Spleen (tissue), 11 donors: ENCODE measurements around the gene PTPRE. TPM values are rescaled to one million over a fixed set of nuclear protein-coding genes. Genes with fewer than 3 reads are reported as not detected.

ENCODE experiments used
- DNase-seq: peaks from one replicate; pipeline ENCODE4 v3.0.0-alpha.2; 2020
- H3K27ac ChIP-seq, 8 donors: fragments of 200-600 bp; sonication (generic) in 7 of 8; 1 replicate in 4 of 8; 2 replicates in 4 of 8; pipeline versions ENCODE4 v1.5.0 to v1.8.0; 2016 to 2021; ENCODE audit warnings: inconsistent platforms in 4 of 8, mild to moderate bottlenecking in 4 of 8, moderate library complexity in 1 of 8
- H3K27me3 ChIP-seq, 7 donors: fragments of 200-600 bp; sonication (generic) in 6 of 7; replicated peaks in 1 of 7; 1 replicate in 4 of 7; 2 replicates in 3 of 7; pipeline versions ENCODE4 v1.5.0 to v1.8.0; 2016 to 2021; ENCODE audit warnings: inconsistent platforms in 3 of 7, mild to moderate bottlenecking in 1 of 7
- H3K36me3 ChIP-seq, 6 donors: fragments of 200-600 bp; sonication (generic) in 5 of 6; 1 replicate in 4 of 6; 2 replicates in 2 of 6; pipeline versions ENCODE4 v1.5.0 to v1.8.0; 2016 to 2021; ENCODE audit warnings: inconsistent platforms in 2 of 6
- H3K4me1 ChIP-seq, 6 donors: fragments of 200-600 bp; sonication (generic) in 5 of 6; 1 replicate in 3 of 6; 2 replicates in 3 of 6; pipeline versions ENCODE4 v1.5.0 to v1.8.0; 2016 to 2021; ENCODE audit warnings: inconsistent platforms in 3 of 6
- H3K4me3 ChIP-seq, 8 donors: fragments of 200-600 bp; sonication (generic) in 7 of 8; 1 replicate in 4 of 8; 2 replicates in 4 of 8; pipeline versions ENCODE4 v1.5.0 to v1.8.0; 2016 to 2021; ENCODE audit warnings: inconsistent platforms in 4 of 8, mild to moderate bottlenecking in 4 of 8, moderate library complexity in 2 of 8
- H3K9me3 ChIP-seq, 8 donors: fragments of 200-600 bp; sonication (generic) in 7 of 8; 1 replicate in 4 of 8; 2 replicates in 4 of 8; pipeline versions ENCODE4 v1.5.0 to v1.8.0; 2016 to 2021; ENCODE audit warnings: inconsistent platforms in 4 of 8
- CTCF ChIP-seq, 11 experiments: fragments of 200-600 bp in 7 of 11; fragments of 450-650 bp in 4 of 11; sonication (generic) in 4 of 11; IDR thresholded peaks in 8 of 11; conservative IDR thresholded peaks in 3 of 11; 1 replicate in 7 of 11; 2 replicates in 4 of 11; pipeline versions ENCODE4 v1.4.0 to v1.8.0; 2016 to 2021; ENCODE audit warnings: antibody characterized with exemption in 11 of 11, inconsistent platforms in 4 of 11, mild to moderate bottlenecking in 1 of 11
- POLR2A ChIP-seq, 3 donors: fragments of 450-650 bp; IDR thresholded peaks; one replicate each; pipeline ENCODE4 v1.5.1; 2017; ENCODE audit warnings: antibody characterized with exemption in 3 of 3, mild to moderate bottlenecking in 1 of 3
- POLR2AphosphoS5 ChIP-seq, 3 donors: sonication (generic); formaldehyde crosslinking; IDR thresholded peaks; one replicate each; pipeline ENCODE4 v1.5.1; 2017; ENCODE audit warnings: antibody characterized with exemption in 3 of 3
- WGBS, 5 donors: extraction: QIAGEN DNeasy Blood & Tissue Kit in 3 of 5; methylation state at CpG; one replicate each; pipeline versions ENCODE4 v1.1.5 to v1.1.7; 2013 to 2018; 5-methylcytosine and 5-hydroxymethylcytosine counted together
- intact Hi-C: fragments of 100-400 bp; cut with DNase I; formaldehyde crosslinking; loops from one replicate; pipeline ENCODE4 v1.15.0; 2023; ENCODE audit warnings: low total_unique reads
- polyA plus RNA-seq, 3 donors: library from polyadenylated mRNA; stranded (reverse); fragments of 200-250 nt; gene quantifications; one replicate each; pipeline ENCODE4 v1.2.1, GENCODE V29; 2013
- total RNA-seq, 7 donors: library from RNA; depleted of rRNA in 3 of 7; stranded (reverse); fragments of >200 nt in 3 of 7; fragmentation: NEBNext Ultra II Directional in 4 of 7; extraction: Animal tissue kit (Norgen Biotek cat#: 25700) in 4 of 7; gene quantifications; one replicate each; pipeline versions ENCODE4 v1.1.0 to v1.2.1, GENCODE V29; 2016 to 2021
- donor health status: healthy with polysubstance abuse.
- donor health status: DM: no; HTN: no; CAD: no; lungs with moderate emphysema.
- donor health status: DM: no; HTN: no; CAD: no.
- donor health status: Bipolar disorder and iron deficiency.
- donor health status: healthy.
- donor health status: DM: no; HTN: no; CAD: no.
- donor health status: DM: yes; HTN: yes; CAD: no.

PTPRE gene
- total and polyA plus RNA-seq, 10 donors: 6.2 to 133 (median 70.2) TPM

DNA sequence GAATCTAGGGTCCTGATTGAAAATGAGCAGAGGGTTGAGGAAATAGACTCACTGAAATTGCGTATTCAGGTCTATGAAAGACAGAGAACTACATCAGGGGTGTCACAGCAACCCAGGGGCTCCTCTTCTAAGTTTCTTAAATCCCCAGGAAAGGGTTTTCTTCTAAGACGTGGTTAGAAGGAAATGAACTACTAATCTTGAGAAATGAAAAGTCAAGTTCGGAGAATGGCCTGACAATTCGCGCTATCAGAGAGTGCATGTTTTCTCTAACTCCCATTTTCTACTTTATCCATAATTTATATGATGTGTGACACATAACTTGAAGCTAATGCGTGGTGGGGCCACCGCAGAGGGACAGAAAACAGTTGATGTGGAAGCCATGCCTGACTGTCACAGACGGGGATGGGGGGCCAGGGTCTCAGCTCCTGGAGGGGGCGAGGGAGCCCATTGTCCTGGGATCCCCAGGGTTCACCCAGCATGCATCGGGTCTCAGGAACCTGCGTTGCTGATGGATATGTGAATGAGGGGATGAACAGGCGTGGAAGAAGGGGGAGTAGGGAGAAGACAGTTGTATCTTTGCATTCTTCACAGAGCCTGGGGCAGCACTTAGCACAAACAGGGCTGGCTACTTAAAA, 86.3 kb downstream of the PTPRE start:
- Histone ChIP-seq H3K4me3 (no peak overlapping the region), H3K9me3 (no peaks in the 10 kb centered on the region), H3K27me3 (peaks cover 0 to 12% (median 0%) of the 10 kb centered on the region in 7 donors), H3K27ac (no peak overlapping the region), H3K36me3 (no peaks in the 10 kb centered on the region), H3K4me1 (peaks cover 9 to 63% (median 45%) of the 10 kb centered on the region in 6 donors)
- intact Hi-C loops: no loop called here
- DNase-seq: no peak
- WGBS, 5 donors: 77 to 93% (median 85%) methylated on average over 12 of the region's 12 CpGs
- no peak for TF ChIP-seq POLR2AphosphoS5 (IDR thresholded peaks at IDR 0.05)
- no peak for TF ChIP-seq CTCF (IDR thresholded peaks at IDR 0.05 in 8 of 11, conservative IDR thresholded peaks at IDR 0.05 in 3 of 11)
- no peak for TF ChIP-seq POLR2A (IDR thresholded peaks at IDR 0.05)

- Histone ChIP-seq H3K9me3 (no peaks in the 10 kb centered on the region), H3K27me3 (peaks cover 0 to 7% (median 0%) of the 10 kb centered on the region in 7 donors), H3K36me3 (no peaks in the 10 kb centered on the region), H3K4me1 (peaks cover 6 to 55% (median 27%) of the 10 kb centered on the region in 6 donors), H3K4me3 (no peak overlapping the region), H3K27ac (no peak overlapping the region)
- DNase-seq: no peak
- 84 to 97% (median 88%) methylated on average over 6 of the region's 6 CpGs for WGBS, 5 donors
- TF ChIP-seq CTCF (IDR thresholded peaks at IDR 0.05 in 8 of 11, conservative IDR thresholded peaks at IDR 0.05 in 3 of 11) (no peak), POLR2AphosphoS5 (IDR thresholded peaks at IDR 0.05) (no peak), POLR2A (IDR thresholded peaks at IDR 0.05) (no peak)
- intact Hi-C loops: no loop called here
Observed at GRCh38 chr10:127995939-127996338, 89.0 kb downstream of the PTPRE start.

DNA sequence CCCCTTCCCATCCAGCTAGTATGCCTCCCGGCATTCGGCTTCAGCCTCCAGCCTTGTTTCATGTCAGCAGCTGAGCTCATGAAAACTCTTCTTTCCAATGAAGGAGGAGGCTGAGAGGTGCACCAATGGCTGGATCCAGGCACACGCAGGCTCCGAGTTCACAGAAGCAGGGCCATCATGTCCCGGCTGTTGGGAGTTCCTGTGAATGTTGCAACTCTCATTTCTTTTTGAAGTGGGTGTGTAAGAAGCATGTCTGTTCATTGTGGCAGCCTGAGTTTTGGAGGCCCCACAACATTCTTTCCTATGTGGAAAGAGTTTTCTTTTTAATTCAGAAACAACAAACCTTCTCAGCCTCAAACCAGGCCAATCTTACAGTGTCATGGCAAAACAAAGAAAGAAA, 89.7 kb downstream of the PTPRE start:
- peaks cover under 1 to 55% (median 21%) of the 10 kb centered on the region in 6 donors for H3K4me1 ChIP-seq
- peaks cover 0 to 7% (median 0%) of the 10 kb centered on the region in 7 donors for H3K27me3 ChIP-seq
- no peak for DNase-seq
- TF ChIP-seq CTCF (IDR thresholded peaks at IDR 0.05 in 8 of 11, conservative IDR thresholded peaks at IDR 0.05 in 3 of 11) (no peak), POLR2AphosphoS5 (IDR thresholded peaks at IDR 0.05) (peak in 1 of 3 donors; percentile 34), POLR2A (IDR thresholded peaks at IDR 0.05) (no peak)
- no peak overlapping the region for H3K27ac ChIP-seq
- no peak overlapping the region for H3K4me3 ChIP-seq
- H3K9me3 ChIP-seq: no peaks in the 10 kb centered on the region
- no peaks in the 10 kb centered on the region for H3K36me3 ChIP-seq
- intact Hi-C loops: no loop called here
- WGBS, 5 donors: 65 to 84% (median 72%) methylated on average over 5 of the region's 5 CpGs

DNA sequence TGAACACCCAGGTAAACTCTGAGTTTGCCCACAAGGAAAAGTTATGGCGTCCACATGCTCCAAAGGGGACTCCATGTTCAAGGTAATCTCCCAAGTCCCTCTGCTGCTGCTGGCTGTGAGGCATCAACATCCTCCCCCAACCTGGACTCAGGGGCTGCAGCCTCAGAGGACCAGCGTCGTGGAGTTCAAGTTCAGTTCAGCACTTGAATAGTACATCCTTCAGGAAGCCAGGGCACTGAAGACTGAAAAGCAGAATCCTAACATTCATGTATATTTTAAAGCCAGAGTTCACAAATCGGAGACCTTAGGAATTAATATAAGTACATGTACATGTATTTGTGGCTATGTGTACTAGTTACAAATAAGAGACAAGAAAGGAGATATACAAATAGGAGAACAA, 90.4 kb downstream of the PTPRE start:
- Histone ChIP-seq H3K27ac (no peak overlapping the region), H3K9me3 (no peaks in the 10 kb centered on the region), H3K27me3 (peaks cover 0 to under 1% (median 0%) of the 10 kb centered on the region in 7 donors), H3K4me1 (peaks cover 0 to 55% (median 22%) of the 10 kb centered on the region in 6 donors), H3K36me3 (no peaks in the 10 kb centered on the region), H3K4me3 (no peak overlapping the region)
- no peak for DNase-seq
- intact Hi-C loops: no loop called here
- WGBS, 5 donors: 43 to 63% (median 50%) methylated on average over 4 of the region's 4 CpGs
- no peak for TF ChIP-seq POLR2A (IDR thresholded peaks at IDR 0.05)
- no peak for TF ChIP-seq CTCF (IDR thresholded peaks at IDR 0.05 in 8 of 11, conservative IDR thresholded peaks at IDR 0.05 in 3 of 11)
- no peak for TF ChIP-seq POLR2AphosphoS5 (IDR thresholded peaks at IDR 0.05)
